ENCODE data around the gene COASY.

The COASY gene

GRCh38 chr17:42561897-42562387, at the start of gene COASY:
TSS of gene COASY (plus strand) at chr17:42562148. CDS start at chr17:42562623, 475 bp downstream.
- DNase-seq (ENCODE audit: extremely low read depth in 1 of 2, low read depth in 1 of 2) = peak; percentile 78 to 93

GRCh38 chr17:42512246-42512645, 49.7 kb upstream of the COASY start:
- DNase-seq (ENCODE audit: extremely low read depth in 1 of 2, low read depth in 1 of 2) = no peak

- DNase-seq (ENCODE audit: extremely low read depth in 1 of 2, low read depth in 1 of 2) = no peak
Observed at GRCh38 chr17:42512733-42513251, 49.2 kb upstream of the COASY start.

- no peak for DNase-seq (ENCODE audit: extremely low read depth in 1 of 2, low read depth in 1 of 2)
Observed at GRCh38 chr17:42513686-42514085, 48.3 kb upstream of the COASY start.

GRCh38 chr17:42514279-42514678, 47.7 kb upstream of the COASY start:
- DNase-seq (ENCODE audit: extremely low read depth in 1 of 2, low read depth in 1 of 2) = no peak

- DNase-seq (ENCODE audit: extremely low read depth in 1 of 2, low read depth in 1 of 2) = no peak
Observed at GRCh38 chr17:42514867-42515266, 47.1 kb upstream of the COASY start.

- DNase-seq (ENCODE audit: extremely low read depth in 1 of 2, low read depth in 1 of 2) = peak; percentile 49 to 61
Observed at GRCh38 chr17:42517516-42517915, 44.4 kb upstream of the COASY start.

- no peak for DNase-seq (ENCODE audit: extremely low read depth in 1 of 2, low read depth in 1 of 2)
Observed at GRCh38 chr17:42518046-42518754, 43.7 kb upstream of the COASY start.

GRCh38 chr17:42518755-42519545, 43.0 kb upstream of the COASY start:
- DNase-seq (ENCODE audit: extremely low read depth in 1 of 2, low read depth in 1 of 2) = no peak

GRCh38 chr17:42519546-42520491, 42.1 kb upstream of the COASY start:
- DNase-seq (ENCODE audit: extremely low read depth in 1 of 2, low read depth in 1 of 2) = no peak

GRCh38 chr17:42520540-42520951, 41.4 kb upstream of the COASY start:
- no peak for DNase-seq (ENCODE audit: extremely low read depth in 1 of 2, low read depth in 1 of 2)

- DNase-seq (ENCODE audit: extremely low read depth in 1 of 2, low read depth in 1 of 2) = no peak
Observed at GRCh38 chr17:42521036-42521435, 40.9 kb upstream of the COASY start.

GRCh38 chr17:42521666-42522262, 40.2 kb upstream of the COASY start:
- no peak for DNase-seq (ENCODE audit: extremely low read depth in 1 of 2, low read depth in 1 of 2)

- DNase-seq (ENCODE audit: extremely low read depth in 1 of 2, low read depth in 1 of 2) = no peak
Observed at GRCh38 chr17:42522263-42522790, 39.6 kb upstream of the COASY start.

- no peak for DNase-seq (ENCODE audit: extremely low read depth in 1 of 2, low read depth in 1 of 2)
Observed at GRCh38 chr17:42522798-42523278, 39.1 kb upstream of the COASY start.

- no peak for DNase-seq (ENCODE audit: extremely low read depth in 1 of 2, low read depth in 1 of 2)
Observed at GRCh38 chr17:42525221-42525620, 36.7 kb upstream of the COASY start.

- no peak for DNase-seq (ENCODE audit: extremely low read depth in 1 of 2, low read depth in 1 of 2)
Observed at GRCh38 chr17:42526031-42526444, 35.9 kb upstream of the COASY start.

- DNase-seq (ENCODE audit: extremely low read depth in 1 of 2, low read depth in 1 of 2) = no peak
Observed at GRCh38 chr17:42527932-42528331, 34.0 kb upstream of the COASY start.

GRCh38 chr17:42529061-42529460, 32.9 kb upstream of the COASY start:
- DNase-seq (ENCODE audit: extremely low read depth in 1 of 2, low read depth in 1 of 2) = no peak

GRCh38 chr17:42530952-42531454, 30.9 kb upstream of the COASY start:
- no peak for DNase-seq (ENCODE audit: extremely low read depth in 1 of 2, low read depth in 1 of 2)

All from stimulated activated CD8-positive, alpha-beta memory T cell treated with anti-CD3 and anti-CD28 coated beads, Interleukin-7, amount 100 ng/mL, for 48 hours (primary cell).